ENCODE results near the gene SYF2. TPM values are rescaled to one million over a fixed set of nuclear protein-coding genes. Genes with fewer than 3 reads are reported as not detected.

Gene SYF2
- total and polyA plus RNA-seq, 2 of the 13 experiments (the other 11 are each of a cell fraction or from before 2014, with no cell fraction given) = 17.8 to 34.1 TPM

- TF ChIP-seq ZNF609 (CRISPR knock-in tag; IDR thresholded peaks at IDR 0.05; ENCODE audit: borderline replicate concordance) (no peak; the same call in 1 of the 2 replicates), ZSCAN5A (CRISPR knock-in tag; IDR thresholded peaks at IDR 0.05; ENCODE audit: borderline replicate concordance) (no peak; the same call in 1 of the 2 replicates), ZNF589 (CRISPR knock-in tag; conservative IDR thresholded peaks at IDR 0.05) (no peak), ZSCAN29 (CRISPR knock-in tag; conservative IDR thresholded peaks at IDR 0.05) (no peak), KDM4B (CRISPR knock-in tag; IDR thresholded peaks at IDR 0.05) (peak; percentile 53; the same call in 1 of the 2 replicates), ZNF142 (CRISPR knock-in tag; IDR thresholded peaks at IDR 0.05) (peak; percentile 68), LCORL (IDR thresholded peaks at IDR 0.05) (no peak), LCORL (CRISPR knock-in tag; IDR thresholded peaks at IDR 0.05) (peak; percentile 81), DZIP1 (CRISPR knock-in tag; IDR thresholded peaks at IDR 0.05) (no peak), ZNF382 (CRISPR knock-in tag; IDR thresholded peaks at IDR 0.05; ENCODE audit: borderline replicate concordance) (no peak), ZNF781 (CRISPR knock-in tag; IDR thresholded peaks at IDR 0.05; ENCODE audit: borderline replicate concordance, not compliant biosample characterization) (no peak), MZF1 (CRISPR knock-in tag; IDR thresholded peaks at IDR 0.05; ENCODE audit: borderline replicate concordance) (no peak)
Measured at GRCh38 chr1:25239681-25240541, 7.6 kb upstream of the SYF2 start (continued).

All from HepG2 (cell line).